Measurements from ENCODE around the gene AGAP1.

The AGAP1 gene

DNA sequence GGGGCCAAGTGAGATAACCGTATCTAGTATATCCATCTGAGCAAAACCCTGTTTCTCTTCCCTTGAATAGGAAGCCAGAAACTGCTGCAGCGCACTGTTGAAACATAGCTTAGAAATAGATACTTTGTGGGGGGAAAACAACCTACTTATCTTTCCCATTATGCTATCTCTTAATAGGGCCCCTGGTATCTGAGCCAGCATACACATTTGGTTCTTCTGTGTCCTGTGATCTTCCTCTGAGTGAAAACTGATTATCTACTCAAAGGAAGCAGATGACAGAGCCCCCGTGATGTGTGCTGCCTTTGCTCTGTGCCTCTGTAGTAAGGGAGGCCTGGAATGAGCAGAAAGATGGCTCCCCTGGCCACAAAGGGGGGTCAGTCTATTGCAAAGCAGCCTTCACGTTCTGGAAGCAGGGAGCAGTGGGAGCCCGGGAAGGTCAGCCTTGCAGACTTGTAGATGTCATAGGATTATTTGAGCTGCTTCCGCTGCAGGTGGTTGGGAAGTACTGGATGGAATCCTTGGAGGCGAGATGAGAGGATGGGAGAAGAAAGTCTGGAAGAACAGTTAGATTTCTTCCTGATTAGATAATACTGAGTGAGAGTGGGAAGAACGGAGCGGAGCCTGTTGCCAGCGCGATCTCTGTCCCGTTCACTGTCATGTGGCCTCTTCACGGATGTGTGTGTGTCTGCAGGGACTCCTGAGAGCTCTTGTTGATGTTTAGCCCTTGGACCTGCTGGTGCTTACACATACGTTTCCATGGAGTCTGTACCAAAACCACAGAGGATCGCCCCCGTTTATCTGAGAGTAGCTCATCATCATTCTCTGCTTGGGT is 150.1 kb downstream of the AGAP1 start:
- FAIRE-seq, result no peak
- TF ChIP-seq TAF1 (IDR thresholded peaks at IDR 0.05; ENCODE audit: low read depth, low read length) (no peak), POU2F2 (IDR thresholded peaks at IDR 0.05; ENCODE audit: low read depth, low read length) (no peak), PAX5 (IDR thresholded peaks at IDR 0.05; ENCODE audit: insufficient read depth, low read length, severe bottlenecking) (no peak), POLR2A (IDR thresholded peaks at IDR 0.05; ENCODE audit: low read depth, low read length) (no peak), POLR2AphosphoS5 (IDR thresholded peaks at IDR 0.05; ENCODE audit: low read depth, low read length) (no peak), SPI1 (IDR thresholded peaks at IDR 0.05; ENCODE audit: low read depth, low read length) (no peak)
- DNase-seq (ENCODE audit: insufficient read length, low spot score), result no peak

GRCh38 chr2:235647264-235647663 is 153.4 kb downstream of the AGAP1 start:
- no peak for TF ChIP-seq POLR2A (IDR thresholded peaks at IDR 0.05; ENCODE audit: low read depth, low read length)
- no peak for TF ChIP-seq TAF1 (IDR thresholded peaks at IDR 0.05; ENCODE audit: low read depth, low read length)
- TF ChIP-seq POU2F2 (IDR thresholded peaks at IDR 0.05; ENCODE audit: low read depth, low read length), result no peak
- no peak for TF ChIP-seq SPI1 (IDR thresholded peaks at IDR 0.05; ENCODE audit: low read depth, low read length)
- TF ChIP-seq POLR2AphosphoS5 (IDR thresholded peaks at IDR 0.05; ENCODE audit: low read depth, low read length), result no peak
- no peak for TF ChIP-seq PAX5 (IDR thresholded peaks at IDR 0.05; ENCODE audit: insufficient read depth, low read length, severe bottlenecking)

GRCh38 chr2:235647877-235648276 is 154.0 kb downstream of the AGAP1 start:
- DNase-seq (ENCODE audit: insufficient read length, low spot score) (no peak), FAIRE-seq (no peak)
- TF ChIP-seq POLR2A (IDR thresholded peaks at IDR 0.05; ENCODE audit: low read depth, low read length), result no peak
- TF ChIP-seq TAF1 (IDR thresholded peaks at IDR 0.05; ENCODE audit: low read depth, low read length), result no peak
- no peak for TF ChIP-seq PAX5 (IDR thresholded peaks at IDR 0.05; ENCODE audit: insufficient read depth, low read length, severe bottlenecking)
- TF ChIP-seq POLR2AphosphoS5 (IDR thresholded peaks at IDR 0.05; ENCODE audit: low read depth, low read length), result no peak
- TF ChIP-seq SPI1 (IDR thresholded peaks at IDR 0.05; ENCODE audit: low read depth, low read length), result no peak
- no peak for TF ChIP-seq POU2F2 (IDR thresholded peaks at IDR 0.05; ENCODE audit: low read depth, low read length)

More at GRCh38 chr2:235647264-235647663, 153.4 kb downstream of the AGAP1 start:
- DNase-seq (ENCODE audit: insufficient read length, low spot score) (no peak), FAIRE-seq (no peak)

DNA sequence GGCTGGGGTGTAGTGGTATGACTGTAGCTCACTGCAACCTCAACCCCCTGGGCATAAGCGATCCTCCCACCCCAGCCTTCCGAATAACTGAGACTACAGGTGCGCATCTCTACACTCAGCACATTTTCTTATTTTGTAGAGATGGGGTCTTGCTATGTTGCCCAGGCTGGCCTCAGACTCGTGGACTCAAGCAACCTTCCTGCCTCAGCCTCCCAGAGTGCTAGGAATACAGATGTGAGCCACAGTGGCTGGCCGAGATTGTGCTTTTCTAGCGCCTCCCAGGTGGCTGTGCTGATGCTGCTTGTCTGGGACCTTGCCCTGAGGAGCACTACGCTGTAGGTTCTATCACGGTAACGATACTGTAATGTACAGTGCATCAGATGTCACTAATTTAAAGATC is 155.6 kb downstream of the AGAP1 start:
- no peak for DNase-seq (ENCODE audit: insufficient read length, low spot score)
- no peak for TF ChIP-seq TAF1 (IDR thresholded peaks at IDR 0.05; ENCODE audit: low read depth, low read length)
- no peak for FAIRE-seq

DNA sequence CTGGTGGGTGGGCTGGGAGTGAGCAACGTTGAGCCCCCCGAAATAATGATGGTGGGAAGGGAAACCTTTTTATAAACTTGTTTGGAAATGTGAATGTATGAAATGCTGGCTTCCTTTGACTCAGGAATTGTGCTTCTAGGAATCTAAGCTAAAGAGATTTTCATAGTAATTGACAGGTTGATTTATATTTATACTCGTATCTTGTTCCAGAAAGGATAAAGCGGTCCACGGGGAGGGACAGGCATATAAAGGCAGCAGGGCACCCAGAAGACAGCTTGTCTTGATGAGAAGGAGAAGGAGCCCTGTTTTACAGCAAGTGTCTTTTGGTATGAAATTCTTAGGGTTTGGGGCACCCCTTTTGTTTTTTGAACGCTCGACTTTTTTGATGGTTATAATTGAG is 157.8 kb downstream of the AGAP1 start:
- TF ChIP-seq POLR2AphosphoS5 (IDR thresholded peaks at IDR 0.05; ENCODE audit: low read depth, low read length) (no peak), POLR2A (IDR thresholded peaks at IDR 0.05; ENCODE audit: low read depth, low read length) (no peak), POU2F2 (IDR thresholded peaks at IDR 0.05; ENCODE audit: low read depth, low read length) (no peak), TAF1 (IDR thresholded peaks at IDR 0.05; ENCODE audit: low read depth, low read length) (no peak), SPI1 (IDR thresholded peaks at IDR 0.05; ENCODE audit: low read depth, low read length) (no peak), PAX5 (IDR thresholded peaks at IDR 0.05; ENCODE audit: insufficient read depth, low read length, severe bottlenecking) (no peak)
- DNase-seq (ENCODE audit: insufficient read length, low spot score) (no peak), FAIRE-seq (no peak)

- TF ChIP-seq PAX5 (IDR thresholded peaks at IDR 0.05; ENCODE audit: insufficient read depth, low read length, severe bottlenecking) (no peak), POLR2A (IDR thresholded peaks at IDR 0.05; ENCODE audit: low read depth, low read length) (no peak), SPI1 (IDR thresholded peaks at IDR 0.05; ENCODE audit: low read depth, low read length) (no peak), TAF1 (IDR thresholded peaks at IDR 0.05; ENCODE audit: low read depth, low read length) (no peak), POU2F2 (IDR thresholded peaks at IDR 0.05; ENCODE audit: low read depth, low read length) (no peak), POLR2AphosphoS5 (IDR thresholded peaks at IDR 0.05; ENCODE audit: low read depth, low read length) (no peak)
- DNase-seq (ENCODE audit: insufficient read length, low spot score) (no peak), FAIRE-seq (no peak)
Observed at GRCh38 chr2:235654103-235654813, 160.4 kb downstream of the AGAP1 start.

- FAIRE-seq, result no peak
- DNase-seq (ENCODE audit: insufficient read length, low spot score), result no peak
- TF ChIP-seq POLR2A (IDR thresholded peaks at IDR 0.05; ENCODE audit: low read depth, low read length) (no peak), POU2F2 (IDR thresholded peaks at IDR 0.05; ENCODE audit: low read depth, low read length) (no peak)
Observed at GRCh38 chr2:235658351-235659174, 164.7 kb downstream of the AGAP1 start.

- no peak for FAIRE-seq
- DNase-seq (ENCODE audit: insufficient read length, low spot score), result no peak
- TF ChIP-seq SPI1 (IDR thresholded peaks at IDR 0.05; ENCODE audit: low read depth, low read length) (no peak), POLR2A (IDR thresholded peaks at IDR 0.05; ENCODE audit: low read depth, low read length) (no peak), POU2F2 (IDR thresholded peaks at IDR 0.05; ENCODE audit: low read depth, low read length) (no peak), TAF1 (IDR thresholded peaks at IDR 0.05; ENCODE audit: low read depth, low read length) (no peak), POLR2AphosphoS5 (IDR thresholded peaks at IDR 0.05; ENCODE audit: low read depth, low read length) (no peak), PAX5 (IDR thresholded peaks at IDR 0.05; ENCODE audit: insufficient read depth, low read length, severe bottlenecking) (no peak)
Observed at GRCh38 chr2:235659767-235660322, 166.0 kb downstream of the AGAP1 start.

- DNase-seq (ENCODE audit: insufficient read length, low spot score) (no peak), FAIRE-seq (no peak)
- TF ChIP-seq SPI1 (IDR thresholded peaks at IDR 0.05; ENCODE audit: low read depth, low read length), result no peak
- no peak for TF ChIP-seq TAF1 (IDR thresholded peaks at IDR 0.05; ENCODE audit: low read depth, low read length)
- no peak for TF ChIP-seq POLR2A (IDR thresholded peaks at IDR 0.05; ENCODE audit: low read depth, low read length)
- no peak for TF ChIP-seq POLR2AphosphoS5 (IDR thresholded peaks at IDR 0.05; ENCODE audit: low read depth, low read length)
- TF ChIP-seq POU2F2 (IDR thresholded peaks at IDR 0.05; ENCODE audit: low read depth, low read length), result no peak
- no peak for TF ChIP-seq PAX5 (IDR thresholded peaks at IDR 0.05; ENCODE audit: insufficient read depth, low read length, severe bottlenecking)
Observed at GRCh38 chr2:235660484-235661082, 166.7 kb downstream of the AGAP1 start.
